Measurements from ENCODE around the gene IDUA. TPM values are rescaled to one million over a fixed set of nuclear protein-coding genes. Genes with fewer than 3 reads are reported as not detected.

The IDUA gene
- total RNA-seq, 1 donor from 2014 or later: 7.1 TPM

DNA sequence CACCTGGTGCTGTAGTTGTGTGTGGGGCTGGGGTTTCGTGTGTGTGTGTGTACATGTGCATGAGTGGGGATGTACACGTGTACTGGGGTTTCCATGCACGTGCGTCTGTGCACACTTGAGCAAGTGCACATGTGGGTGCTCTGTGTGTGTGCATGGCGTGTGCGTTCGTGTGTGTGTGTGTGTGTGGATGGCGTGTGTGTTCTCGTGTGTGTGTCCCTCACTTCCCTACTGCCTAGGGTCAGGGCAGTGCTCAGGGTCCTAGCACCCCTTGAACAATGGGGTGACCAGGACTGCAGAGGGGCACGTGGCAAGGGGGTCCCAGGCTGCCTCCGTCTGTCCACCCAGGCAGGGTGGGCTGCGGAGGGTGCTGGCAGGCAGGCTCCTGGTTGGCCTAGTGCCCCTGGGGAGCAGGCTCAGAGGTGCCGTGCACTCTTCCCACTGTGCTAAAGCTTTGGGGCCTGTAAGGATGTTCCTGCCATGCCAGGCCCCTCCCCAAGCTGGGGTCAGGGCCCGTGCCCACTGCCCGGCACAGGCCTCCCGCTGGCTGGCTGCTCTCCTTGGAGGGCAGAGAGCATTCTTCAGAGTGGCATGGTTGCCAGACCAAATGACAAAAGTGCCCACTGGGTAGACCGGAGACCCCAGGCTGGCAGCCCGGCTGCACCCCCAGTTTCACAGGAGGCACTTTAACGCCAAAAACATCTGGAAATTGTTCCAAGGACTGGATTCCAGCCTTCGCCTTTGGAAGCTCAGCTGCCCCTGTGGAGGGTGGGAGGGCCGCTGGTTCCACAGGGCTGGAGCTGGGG lies 53.7 kb downstream of the IDUA start:
- TF ChIP-seq, protein P1, sequence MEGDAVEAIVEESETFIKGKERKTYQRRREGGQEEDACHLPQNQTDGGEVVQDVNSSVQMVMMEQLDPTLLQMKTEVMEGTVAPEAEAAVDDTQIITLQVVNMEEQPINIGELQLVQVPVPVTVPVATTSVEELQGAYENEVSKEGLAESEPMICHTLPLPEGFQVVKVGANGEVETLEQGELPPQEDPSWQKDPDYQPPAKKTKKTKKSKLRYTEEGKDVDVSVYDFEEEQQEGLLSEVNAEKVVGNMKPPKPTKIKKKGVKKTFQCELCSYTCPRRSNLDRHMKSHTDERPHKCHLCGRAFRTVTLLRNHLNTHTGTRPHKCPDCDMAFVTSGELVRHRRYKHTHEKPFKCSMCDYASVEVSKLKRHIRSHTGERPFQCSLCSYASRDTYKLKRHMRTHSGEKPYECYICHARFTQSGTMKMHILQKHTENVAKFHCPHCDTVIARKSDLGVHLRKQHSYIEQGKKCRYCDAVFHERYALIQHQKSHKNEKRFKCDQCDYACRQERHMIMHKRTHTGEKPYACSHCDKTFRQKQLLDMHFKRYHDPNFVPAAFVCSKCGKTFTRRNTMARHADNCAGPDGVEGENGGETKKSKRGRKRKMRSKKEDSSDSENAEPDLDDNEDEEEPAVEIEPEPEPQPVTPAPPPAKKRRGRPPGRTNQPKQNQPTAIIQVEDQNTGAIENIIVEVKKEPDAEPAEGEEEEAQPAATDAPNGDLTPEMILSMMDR (IDR thresholded peaks at IDR 0.05; ENCODE audit: insufficient read depth, low read length, poor library complexity, severe bottlenecking): no peak
- Histone ChIP-seq H3K27me3 (ENCODE audit: control insufficient read depth, insufficient read depth, low read length) (peaks cover 8% of the 10 kb centered on the region), H3K36me3 (ENCODE audit: control insufficient read depth, insufficient read depth, low read length) (no peaks in the 10 kb centered on the region), H3K4me3 (ENCODE audit: low read depth, low read length) (no peak overlapping the region)
- DNase-seq (ENCODE audit: low read depth): no peak

DNA sequence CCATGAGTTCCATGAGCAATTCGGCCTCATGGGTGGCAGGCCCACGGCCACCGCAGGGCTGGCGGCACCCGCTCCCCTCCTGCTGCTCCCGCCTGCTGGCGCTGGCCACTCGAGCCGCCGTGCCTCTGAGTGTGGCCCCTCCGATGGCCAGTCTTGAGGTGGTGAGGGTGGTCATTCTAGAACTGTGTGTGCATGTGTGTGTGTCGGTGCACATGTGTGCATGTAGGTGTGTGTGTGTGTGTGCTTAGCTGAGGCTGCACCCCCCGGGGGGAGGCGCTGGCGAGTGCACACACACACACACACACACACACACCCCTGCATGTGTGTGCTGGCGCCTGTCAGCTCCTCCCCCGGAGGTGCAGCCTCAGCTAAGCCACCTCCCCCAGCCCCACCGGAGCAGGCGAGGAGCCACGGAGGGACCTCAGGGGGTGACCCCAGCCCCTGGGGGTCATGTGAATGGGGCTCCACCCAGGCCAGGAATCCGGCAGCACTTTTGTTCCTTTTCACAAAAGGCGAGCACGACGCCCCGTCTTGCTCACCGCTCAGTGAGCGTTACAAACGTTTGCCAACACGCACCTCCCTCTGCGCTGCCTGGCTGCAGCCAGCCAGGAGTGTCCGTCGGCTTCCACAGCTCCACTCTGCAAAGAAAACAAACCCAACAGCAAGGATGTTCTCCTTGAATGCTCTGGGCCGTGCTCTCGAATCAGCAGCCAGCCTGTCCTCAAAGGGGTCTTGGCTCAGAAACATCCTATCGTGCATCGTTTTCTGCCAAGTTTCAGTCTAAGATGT lies 54.5 kb downstream of the IDUA start:
- no peaks in the 10 kb centered on the region for H3K36me3 ChIP-seq (ENCODE audit: control insufficient read depth, insufficient read depth, low read length)
- peaks cover 11% of the 10 kb centered on the region for H3K27me3 ChIP-seq (ENCODE audit: control insufficient read depth, insufficient read depth, low read length)
- no peak for DNase-seq (ENCODE audit: low read depth)

DNA sequence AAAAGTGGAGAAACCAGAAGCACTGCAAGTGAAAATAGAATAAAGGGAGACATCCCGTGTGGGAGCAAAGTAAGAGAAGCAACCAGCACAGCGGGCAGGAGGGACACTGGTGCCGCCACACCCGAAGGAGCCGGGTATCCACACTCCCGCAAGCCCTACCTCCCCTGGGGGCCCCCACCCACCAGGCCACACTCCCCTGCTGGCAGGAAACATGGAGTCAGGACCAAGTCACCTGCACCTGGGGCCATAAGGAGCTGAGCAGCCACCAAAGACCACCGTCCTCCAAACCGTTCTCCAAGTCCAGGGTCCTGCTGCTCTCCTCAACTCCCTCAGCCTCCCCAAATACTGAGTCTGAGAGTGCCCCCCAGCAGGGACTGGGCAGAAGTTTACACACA lies 55.1 kb downstream of the IDUA start:
- no peak for DNase-seq (ENCODE audit: low read depth)
- TF ChIP-seq, protein P1 (IDR thresholded peaks at IDR 0.05; ENCODE audit: insufficient read depth, low read length, poor library complexity, severe bottlenecking): no peak
- Histone ChIP-seq H3K4me3 (ENCODE audit: low read depth, low read length) (no peak overlapping the region), H3K27me3 (ENCODE audit: control insufficient read depth, insufficient read depth, low read length) (peaks cover 11% of the 10 kb centered on the region), H3K36me3 (ENCODE audit: control insufficient read depth, insufficient read depth, low read length) (no peaks in the 10 kb centered on the region)

More for the DNA sequence above, 54.5 kb downstream of the IDUA start:
- H3K4me3 ChIP-seq (ENCODE audit: low read depth, low read length): no peak overlapping the region
- TF ChIP-seq, protein P1 (IDR thresholded peaks at IDR 0.05; ENCODE audit: insufficient read depth, low read length, poor library complexity, severe bottlenecking): no peak

DNA sequence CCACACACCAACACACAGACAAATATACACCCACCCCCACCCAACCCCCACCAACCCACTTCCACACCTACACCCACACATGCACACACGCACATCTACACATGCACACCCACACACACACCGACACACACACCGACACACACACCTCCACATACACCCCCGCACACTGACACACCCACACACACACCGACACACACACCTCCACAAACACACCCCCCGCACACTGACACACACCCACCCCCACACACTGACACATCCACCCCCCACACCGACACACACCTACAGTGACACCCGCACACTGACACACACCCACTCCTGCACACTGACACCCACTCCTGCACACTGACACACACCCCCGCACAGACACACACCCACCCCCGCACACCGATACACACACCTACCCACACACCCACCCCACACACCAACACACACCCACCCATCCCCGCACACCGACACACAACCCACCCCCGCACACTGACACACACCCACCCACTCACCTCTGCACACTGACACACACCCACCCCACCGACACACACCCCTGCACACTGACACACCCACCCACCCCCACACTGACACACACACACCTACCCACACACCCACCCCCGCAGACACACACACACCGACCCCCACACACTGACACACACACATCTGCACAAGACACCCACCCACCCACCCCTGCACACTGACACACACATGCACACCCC lies 55.7 kb downstream of the IDUA start:
- DNase-seq (ENCODE audit: low read depth): no peak
- H3K27me3 ChIP-seq (ENCODE audit: control insufficient read depth, insufficient read depth, low read length): peaks cover 11% of the 10 kb centered on the region
- no peaks in the 10 kb centered on the region for H3K36me3 ChIP-seq (ENCODE audit: control insufficient read depth, insufficient read depth, low read length)
- H3K4me3 ChIP-seq (ENCODE audit: low read depth, low read length): no peak overlapping the region
- TF ChIP-seq, protein P1 (IDR thresholded peaks at IDR 0.05; ENCODE audit: insufficient read depth, low read length, poor library complexity, severe bottlenecking): no peak

DNA sequence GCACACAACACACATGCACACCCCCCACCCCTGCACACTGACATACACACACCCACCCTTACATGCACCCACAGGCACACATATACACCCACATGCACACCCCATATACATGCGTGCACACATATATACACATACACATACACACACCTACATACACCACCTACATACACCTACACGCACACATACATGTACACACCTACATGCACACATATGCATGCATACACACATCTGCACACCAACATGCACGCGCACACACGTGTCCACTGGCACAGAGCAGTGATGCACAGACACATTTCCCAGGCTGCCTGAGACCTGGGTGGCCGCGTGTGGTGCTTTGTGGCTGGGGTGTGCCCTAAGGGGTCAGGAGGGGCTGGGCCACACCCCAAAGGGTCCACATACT lies 56.3 kb downstream of the IDUA start:
- no peaks in the 10 kb centered on the region for H3K36me3 ChIP-seq (ENCODE audit: control insufficient read depth, insufficient read depth, low read length)
- peaks cover 11% of the 10 kb centered on the region for H3K27me3 ChIP-seq (ENCODE audit: control insufficient read depth, insufficient read depth, low read length)
- no peak overlapping the region for H3K4me3 ChIP-seq (ENCODE audit: low read depth, low read length)
- TF ChIP-seq, protein P1 (IDR thresholded peaks at IDR 0.05; ENCODE audit: insufficient read depth, low read length, poor library complexity, severe bottlenecking): no peak
- DNase-seq (ENCODE audit: low read depth): no peak

Data from kidney epithelial cell (primary cell).